ENCODE results near the gene PNCK.

The PNCK gene

GRCh38 chrX:153670748-153671588, 2.6 kb downstream of the PNCK start:
- no peak overlapping the region for H3K4me2 ChIP-seq (ENCODE audit: low read length)
- H3K56ac ChIP-seq (ENCODE audit: low read length): no peak overlapping the region
- no peaks in the 10 kb centered on the region for H3K27me3 ChIP-seq (ENCODE audit: insufficient read depth, low read length, poor library complexity)
- H3K18ac ChIP-seq (ENCODE audit: low read length): no peak overlapping the region
- H2AK5ac ChIP-seq (ENCODE audit: low read length): no peak overlapping the region
- H3K23ac ChIP-seq (ENCODE audit: low read length): no peak overlapping the region
- no peaks in the 10 kb centered on the region for H3K36me3 ChIP-seq (ENCODE audit: control insufficient read depth, insufficient read depth, low read length)
- no peaks in the 10 kb centered on the region for H3K4me1 ChIP-seq (ENCODE audit: control insufficient read depth, low read depth, low read length)
- H3K27ac ChIP-seq (ENCODE audit: low read depth, low read length): no peak overlapping the region
- H3K9ac ChIP-seq (ENCODE audit: low read length): no peak overlapping the region
- H3K4me3 ChIP-seq (ENCODE audit: low read length): no peak overlapping the region
- no peak overlapping the region for H2BK5ac ChIP-seq (ENCODE audit: low read length)
- no peaks in the 10 kb centered on the region for H3K79me1 ChIP-seq (ENCODE audit: low read length)
- DNase-seq: no peak
- no peak overlapping the region for H2BK120ac ChIP-seq (ENCODE audit: low read depth, low read length)
- H3K4ac ChIP-seq (ENCODE audit: low read depth, low read length): no peak overlapping the region
- WGBS (ENCODE audit: extremely low coverage, insufficient coverage, low lambda C conversion rate): no CpG with 5 or more reads among the region's 23 CpGs
- no peak overlapping the region for H2BK15ac ChIP-seq (replicated peaks; ENCODE audit: low read depth)
- H4K5ac ChIP-seq (ENCODE audit: low read length): no peak overlapping the region
- no peaks in the 10 kb centered on the region for H3K79me2 ChIP-seq (ENCODE audit: control insufficient read depth, insufficient read depth, low read length)
- no peak overlapping the region for H4K8ac ChIP-seq (ENCODE audit: low read depth, low read length)

- Histone ChIP-seq H2BK5ac (ENCODE audit: low read length) (no peak overlapping the region), H3K79me2 (ENCODE audit: control insufficient read depth, insufficient read depth, low read length) (no peaks in the 10 kb centered on the region), H2AK5ac (ENCODE audit: low read length) (no peak overlapping the region), H3K4me3 (ENCODE audit: low read length) (no peak overlapping the region), H3K23ac (ENCODE audit: low read length) (no peak overlapping the region), H3K18ac (ENCODE audit: low read length) (no peak overlapping the region), H3K9ac (ENCODE audit: low read length) (no peak overlapping the region), H3K36me3 (ENCODE audit: control insufficient read depth, insufficient read depth, low read length) (no peaks in the 10 kb centered on the region), H3K4me2 (ENCODE audit: low read length) (no peak overlapping the region), H3K27me3 (ENCODE audit: insufficient read depth, low read length, poor library complexity) (no peaks in the 10 kb centered on the region), H2BK120ac (ENCODE audit: low read depth, low read length) (no peak overlapping the region), H3K56ac (ENCODE audit: low read length) (no peak overlapping the region), H3K27ac (ENCODE audit: low read depth, low read length) (no peak overlapping the region), H3K79me1 (ENCODE audit: low read length) (no peaks in the 10 kb centered on the region), H3K4ac (ENCODE audit: low read depth, low read length) (no peak overlapping the region), H4K5ac (ENCODE audit: low read length) (no peak overlapping the region), H2BK15ac (replicated peaks; ENCODE audit: low read depth) (no peak overlapping the region), H4K8ac (ENCODE audit: low read depth, low read length) (no peak overlapping the region), H3K4me1 (ENCODE audit: control insufficient read depth, low read depth, low read length) (no peaks in the 10 kb centered on the region)
- WGBS (ENCODE audit: extremely low coverage, insufficient coverage, low lambda C conversion rate): no CpG with 5 or more reads among the region's 23 CpGs
- DNase-seq: no peak
These were observed 3.5 kb downstream of the PNCK start for GRCh38 chrX:153669901-153670731.

GRCh38 chrX:153669174-153669890, 4.3 kb downstream of the PNCK start:
- H3K79me2 ChIP-seq (ENCODE audit: control insufficient read depth, insufficient read depth, low read length): no peaks in the 10 kb centered on the region
- no peak overlapping the region for H2BK120ac ChIP-seq (ENCODE audit: low read depth, low read length)
- H2BK15ac ChIP-seq (replicated peaks; ENCODE audit: low read depth): no peak overlapping the region
- H4K8ac ChIP-seq (ENCODE audit: low read depth, low read length): no peak overlapping the region
- H2BK5ac ChIP-seq (ENCODE audit: low read length): no peak overlapping the region
- H3K56ac ChIP-seq (ENCODE audit: low read length): no peak overlapping the region
- no peak overlapping the region for H3K4me2 ChIP-seq (ENCODE audit: low read length)
- no peak overlapping the region for H3K4ac ChIP-seq (ENCODE audit: low read depth, low read length)
- no peak overlapping the region for H3K23ac ChIP-seq (ENCODE audit: low read length)
- H3K36me3 ChIP-seq (ENCODE audit: control insufficient read depth, insufficient read depth, low read length): no peaks in the 10 kb centered on the region
- WGBS (ENCODE audit: extremely low coverage, insufficient coverage, low lambda C conversion rate): no CpG with 5 or more reads among the region's 17 CpGs
- H2AK5ac ChIP-seq (ENCODE audit: low read length): no peak overlapping the region
- no peak overlapping the region for H3K9ac ChIP-seq (ENCODE audit: low read length)
- peak; percentile 60 for DNase-seq
- H3K27ac ChIP-seq (ENCODE audit: low read depth, low read length): no peak overlapping the region
- H3K27me3 ChIP-seq (ENCODE audit: insufficient read depth, low read length, poor library complexity): no peaks in the 10 kb centered on the region
- H3K4me1 ChIP-seq (ENCODE audit: control insufficient read depth, low read depth, low read length): no peaks in the 10 kb centered on the region
- H3K79me1 ChIP-seq (ENCODE audit: low read length): no peaks in the 10 kb centered on the region
- H3K4me3 ChIP-seq (ENCODE audit: low read length): no peak overlapping the region
- no peak overlapping the region for H3K18ac ChIP-seq (ENCODE audit: low read length)
- no peak overlapping the region for H4K5ac ChIP-seq (ENCODE audit: low read length)

GRCh38 chrX:153668423-153669173, 5.0 kb downstream of the PNCK start:
- no peaks in the 10 kb centered on the region for H3K79me2 ChIP-seq (ENCODE audit: control insufficient read depth, insufficient read depth, low read length)
- no peak overlapping the region for H4K5ac ChIP-seq (ENCODE audit: low read length)
- H3K4me3 ChIP-seq (ENCODE audit: low read length): no peak overlapping the region
- no peaks in the 10 kb centered on the region for H3K27me3 ChIP-seq (ENCODE audit: insufficient read depth, low read length, poor library complexity)
- H3K4me2 ChIP-seq (ENCODE audit: low read length): no peak overlapping the region
- H2BK5ac ChIP-seq (ENCODE audit: low read length): no peak overlapping the region
- no peak overlapping the region for H4K8ac ChIP-seq (ENCODE audit: low read depth, low read length)
- no peaks in the 10 kb centered on the region for H3K4me1 ChIP-seq (ENCODE audit: control insufficient read depth, low read depth, low read length)
- no peak overlapping the region for H2BK120ac ChIP-seq (ENCODE audit: low read depth, low read length)
- H2BK15ac ChIP-seq (replicated peaks; ENCODE audit: low read depth): no peak overlapping the region
- no peak overlapping the region for H3K56ac ChIP-seq (ENCODE audit: low read length)
- no peak overlapping the region for H3K27ac ChIP-seq (ENCODE audit: low read depth, low read length)
- no CpG with 5 or more reads among the region's 11 CpGs for WGBS (ENCODE audit: extremely low coverage, insufficient coverage, low lambda C conversion rate)
- H3K9ac ChIP-seq (ENCODE audit: low read length): no peak overlapping the region
- no peak overlapping the region for H3K4ac ChIP-seq (ENCODE audit: low read depth, low read length)
- H2AK5ac ChIP-seq (ENCODE audit: low read length): no peak overlapping the region
- H3K79me1 ChIP-seq (ENCODE audit: low read length): no peaks in the 10 kb centered on the region
- no peak for DNase-seq
- H3K23ac ChIP-seq (ENCODE audit: low read length): no peak overlapping the region
- H3K18ac ChIP-seq (ENCODE audit: low read length): no peak overlapping the region
- no peaks in the 10 kb centered on the region for H3K36me3 ChIP-seq (ENCODE audit: control insufficient read depth, insufficient read depth, low read length)

GRCh38 chrX:153667956-153668396, 5.6 kb downstream of the PNCK start:
- Histone ChIP-seq H3K4ac (ENCODE audit: low read depth, low read length) (no peak overlapping the region), H3K4me3 (ENCODE audit: low read length) (no peak overlapping the region), H3K4me1 (ENCODE audit: control insufficient read depth, low read depth, low read length) (no peaks in the 10 kb centered on the region), H3K18ac (ENCODE audit: low read length) (no peak overlapping the region), H2AK5ac (ENCODE audit: low read length) (no peak overlapping the region), H3K56ac (ENCODE audit: low read length) (peak overlapping the region; percentile 37), H3K4me2 (ENCODE audit: low read length) (no peak overlapping the region), H2BK120ac (ENCODE audit: low read depth, low read length) (no peak overlapping the region), H3K23ac (ENCODE audit: low read length) (no peak overlapping the region), H3K9ac (ENCODE audit: low read length) (peak overlapping the region; percentile 32), H4K5ac (ENCODE audit: low read length) (no peak overlapping the region), H3K36me3 (ENCODE audit: control insufficient read depth, insufficient read depth, low read length) (no peaks in the 10 kb centered on the region), H2BK15ac (replicated peaks; ENCODE audit: low read depth) (no peak overlapping the region), H3K79me2 (ENCODE audit: control insufficient read depth, insufficient read depth, low read length) (no peaks in the 10 kb centered on the region), H3K79me1 (ENCODE audit: low read length) (no peaks in the 10 kb centered on the region), H2BK5ac (ENCODE audit: low read length) (no peak overlapping the region), H3K27ac (ENCODE audit: low read depth, low read length) (no peak overlapping the region), H3K27me3 (ENCODE audit: insufficient read depth, low read length, poor library complexity) (no peaks in the 10 kb centered on the region), H4K8ac (ENCODE audit: low read depth, low read length) (no peak overlapping the region)
- no CpG with 5 or more reads among the region's 14 CpGs for WGBS (ENCODE audit: extremely low coverage, insufficient coverage, low lambda C conversion rate)
- peak; percentile 80 for DNase-seq
